Effector CD4-positive, alpha-beta T cell (primary cell): ENCODE results near the gene ZNF675.
A peak's percentile ranks its signal among the peaks of the same experiment; 100 is the strongest.
"Not testable (repeated sequence)": the region's sequence is repeated elsewhere in the genome, so short reads cannot be mapped to it uniquely, and the experiment has no call there.

Experiments
- DNase-seq: peaks from one replicate; pipeline ENCODE4 v3.0.0-alpha.2; 2020
- total RNA-seq: gene quantifications from one replicate; lab custom pipeline; 2026; lab: John Stamatoyannopoulos, UW

The ZNF675 gene
- total RNA-seq, result 36.4 reads per million, percentile 61 among the genes with 10 or more reads in this experiment

GRCh38 chr19:23686621-23687423 is at the start of gene ZNF675:
Gene ZNF675, minus strand, starts transcription at chr19:23687212. Its CDS starts 179 bp downstream, at chr19:23687033.
- DNase-seq, result peak; percentile 89

- not testable (repeated sequence) for DNase-seq
Observed at GRCh38 chr19:23730729-23731465, 43.9 kb upstream of the ZNF675 start.

GRCh38 chr19:23724161-23724560 is 37.1 kb upstream of the ZNF675 start:
- DNase-seq, result not testable (repeated sequence)

GRCh38 chr19:23718802-23719201 is 31.8 kb upstream of the ZNF675 start:
- no peak for DNase-seq

- DNase-seq, result no peak
Observed at GRCh38 chr19:23716792-23717191, 29.8 kb upstream of the ZNF675 start.

- DNase-seq, result no peak
Observed at GRCh38 chr19:23709347-23709746, 22.3 kb upstream of the ZNF675 start.

GRCh38 chr19:23706657-23707056 is 19.6 kb upstream of the ZNF675 start:
- DNase-seq, result no peak

- DNase-seq, result no peak
Observed at GRCh38 chr19:23699521-23699860, 12.5 kb upstream of the ZNF675 start.

- no peak for DNase-seq
Observed at GRCh38 chr19:23698711-23699520, 11.9 kb upstream of the ZNF675 start.

GRCh38 chr19:23692937-23693336 is 5.9 kb upstream of the ZNF675 start:
- not testable (repeated sequence) for DNase-seq

GRCh38 chr19:23673132-23673531 is 13.9 kb downstream of the ZNF675 start:
- no peak for DNase-seq

GRCh38 chr19:23668606-23669005 is 18.4 kb downstream of the ZNF675 start:
- DNase-seq, result not testable (repeated sequence)

- DNase-seq, result no peak
Observed at GRCh38 chr19:23665651-23666410, 21.2 kb downstream of the ZNF675 start.

GRCh38 chr19:23649817-23650216 is 37.2 kb downstream of the ZNF675 start:
- not testable (repeated sequence) for DNase-seq
